Measurements from ENCODE around the gene ESRRG. TPM values are rescaled to one million over a fixed set of nuclear protein-coding genes. Genes with fewer than 3 reads are reported as not detected.

ESRRG gene
- total RNA-seq, 2 donors from 2014 or later = 14.3 to 38.5 TPM

DNA sequence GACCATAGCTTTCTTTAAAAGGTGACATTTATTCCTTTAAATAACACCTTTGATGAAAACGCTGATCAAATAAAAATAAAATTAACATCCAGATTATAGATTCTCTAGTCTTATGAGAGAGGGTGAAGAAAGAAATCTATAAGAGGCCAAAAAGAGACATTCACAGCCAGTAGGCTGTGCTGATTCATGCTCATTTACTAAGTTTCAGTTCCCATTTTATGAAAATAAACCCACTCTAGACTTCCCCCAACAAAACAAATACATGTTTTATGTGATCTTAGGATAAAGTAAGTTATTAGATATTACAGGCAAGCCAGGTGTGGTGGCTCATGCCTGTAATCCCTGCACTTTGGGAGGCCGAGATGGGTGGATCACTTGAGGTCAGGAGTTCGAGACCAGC is 21.1 kb downstream of the ESRRG start:
- no peaks in the 10 kb centered on the region for H3K36me3 ChIP-seq
- TF ChIP-seq, protein P1, sequence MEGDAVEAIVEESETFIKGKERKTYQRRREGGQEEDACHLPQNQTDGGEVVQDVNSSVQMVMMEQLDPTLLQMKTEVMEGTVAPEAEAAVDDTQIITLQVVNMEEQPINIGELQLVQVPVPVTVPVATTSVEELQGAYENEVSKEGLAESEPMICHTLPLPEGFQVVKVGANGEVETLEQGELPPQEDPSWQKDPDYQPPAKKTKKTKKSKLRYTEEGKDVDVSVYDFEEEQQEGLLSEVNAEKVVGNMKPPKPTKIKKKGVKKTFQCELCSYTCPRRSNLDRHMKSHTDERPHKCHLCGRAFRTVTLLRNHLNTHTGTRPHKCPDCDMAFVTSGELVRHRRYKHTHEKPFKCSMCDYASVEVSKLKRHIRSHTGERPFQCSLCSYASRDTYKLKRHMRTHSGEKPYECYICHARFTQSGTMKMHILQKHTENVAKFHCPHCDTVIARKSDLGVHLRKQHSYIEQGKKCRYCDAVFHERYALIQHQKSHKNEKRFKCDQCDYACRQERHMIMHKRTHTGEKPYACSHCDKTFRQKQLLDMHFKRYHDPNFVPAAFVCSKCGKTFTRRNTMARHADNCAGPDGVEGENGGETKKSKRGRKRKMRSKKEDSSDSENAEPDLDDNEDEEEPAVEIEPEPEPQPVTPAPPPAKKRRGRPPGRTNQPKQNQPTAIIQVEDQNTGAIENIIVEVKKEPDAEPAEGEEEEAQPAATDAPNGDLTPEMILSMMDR (IDR thresholded peaks at IDR 0.05) = no peak
- DNase-seq (ENCODE audit: low spot score) = no peak

DNA sequence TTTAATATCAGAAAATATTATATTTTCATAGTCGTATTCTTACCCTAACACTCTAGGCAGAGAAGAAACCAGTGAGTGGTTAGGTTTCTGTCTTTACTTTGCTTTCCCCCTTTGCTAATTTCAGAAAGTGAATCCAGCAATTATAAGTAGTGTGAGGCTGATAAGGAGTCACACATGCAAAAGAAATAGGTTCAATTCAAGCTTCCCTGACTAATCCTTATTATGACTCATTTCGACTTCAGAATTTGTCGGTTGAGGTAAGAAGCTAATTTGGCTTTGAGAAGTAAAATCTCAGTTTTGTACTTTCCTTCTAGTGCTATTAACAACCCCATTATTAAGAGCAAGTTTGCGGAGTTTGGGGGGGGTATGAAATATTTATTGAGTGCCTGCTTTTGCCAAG is 22.4 kb downstream of the ESRRG start:
- Histone ChIP-seq H3K4me1 (peaks cover 0 to 9% of the 10 kb centered on the region in 2 donors), H3K27me3 (no peaks in the 10 kb centered on the region), H3K27ac (no peak overlapping the region), H3K4me3 (no peak overlapping the region), H3K36me3 (no peaks in the 10 kb centered on the region), H3K9me3 (no peaks in the 10 kb centered on the region)
- no peak for DNase-seq (ENCODE audit: low spot score)
- TF ChIP-seq, protein P1 (IDR thresholded peaks at IDR 0.05) = no peak

More for the DNA sequence above, 21.1 kb downstream of the ESRRG start:
- no peak overlapping the region for H3K4me3 ChIP-seq
- no peaks in the 10 kb centered on the region for H3K9me3 ChIP-seq
- H3K27me3 ChIP-seq = no peaks in the 10 kb centered on the region
- H3K4me1 ChIP-seq = peaks cover 0 to 9% of the 10 kb centered on the region in 2 donors
- no peak overlapping the region for H3K27ac ChIP-seq

- H3K36me3 ChIP-seq = no peaks in the 10 kb centered on the region
- TF ChIP-seq, protein P1 (IDR thresholded peaks at IDR 0.05) = no peak
- H3K27ac ChIP-seq = no peak overlapping the region
- no peak overlapping the region for H3K4me3 ChIP-seq
- H3K9me3 ChIP-seq = no peaks in the 10 kb centered on the region
- no peak for DNase-seq (ENCODE audit: low spot score)
- H3K27me3 ChIP-seq = no peaks in the 10 kb centered on the region
- H3K4me1 ChIP-seq = peaks cover 0 to 1% of the 10 kb centered on the region in 2 donors
These were observed 31.5 kb downstream of the ESRRG start for GRCh38 chr1:216691710-216692109.

GRCh38 chr1:216690603-216691002 is 32.6 kb downstream of the ESRRG start:
- Histone ChIP-seq H3K9me3 (no peaks in the 10 kb centered on the region), H3K4me1 (peaks cover 0 to 4% of the 10 kb centered on the region in 2 donors), H3K27me3 (no peaks in the 10 kb centered on the region), H3K4me3 (no peak overlapping the region), H3K36me3 (no peaks in the 10 kb centered on the region), H3K27ac (no peak overlapping the region)
- TF ChIP-seq, protein P1 (IDR thresholded peaks at IDR 0.05) = no peak
- DNase-seq (ENCODE audit: low spot score) = no peak

DNA sequence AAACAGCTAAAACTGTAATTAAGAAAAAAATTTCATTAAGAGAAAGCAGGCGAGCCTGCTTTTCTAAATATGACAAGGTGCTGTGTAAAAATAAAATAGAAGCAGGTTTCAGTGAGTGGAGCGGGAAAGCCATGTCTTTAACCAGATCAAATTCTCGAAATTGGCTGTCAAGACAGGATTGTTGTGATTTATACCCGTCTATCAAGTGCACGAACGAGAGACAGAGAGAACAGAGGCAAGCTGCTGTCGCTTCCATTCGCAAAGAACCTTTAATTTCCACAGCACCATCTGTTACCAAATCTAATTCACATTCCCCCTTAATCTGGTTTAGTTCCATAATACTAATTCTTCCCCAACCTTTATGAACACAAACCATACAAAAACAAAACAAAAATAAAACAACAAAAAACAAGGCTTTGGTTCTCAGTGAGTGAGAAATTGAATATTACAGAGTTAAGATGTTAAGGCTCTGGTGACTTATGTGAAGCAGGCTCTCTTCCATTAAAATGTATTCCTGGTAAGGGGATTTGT is 35.0 kb downstream of the ESRRG start:
- TF ChIP-seq, protein P1 (IDR thresholded peaks at IDR 0.05) = no peak
- H3K4me3 ChIP-seq = no peak overlapping the region
- no peak overlapping the region for H3K27ac ChIP-seq
- H3K27me3 ChIP-seq = peaks cover 0 to 3% of the 10 kb centered on the region in 2 donors
- H3K9me3 ChIP-seq = no peaks in the 10 kb centered on the region
- H3K36me3 ChIP-seq = no peaks in the 10 kb centered on the region
- peaks cover 0 to 4% of the 10 kb centered on the region in 2 donors for H3K4me1 ChIP-seq
- no peak for DNase-seq (ENCODE audit: low spot score)

Measured in right atrium auricular region (tissue), 2 donors.